CD8-positive, alpha-beta memory T cell (primary cell): ENCODE results near the gene ITGA8. TPM values are rescaled to one million over a fixed set of nuclear protein-coding genes. Genes with fewer than 3 reads are reported as not detected.
"Not testable (repeated sequence)": the region's sequence is repeated elsewhere in the genome, so short reads cannot be mapped to it uniquely, and the experiment has no call there.

Experiments
- CTCF ChIA-PET: fragments of 350-600 bp; sonication (Branson Sonifier 250); formaldehyde crosslinking; loops from one replicate; lab custom pipeline; 2021; ENCODE audit warnings: antibody characterized with exemption; lab: Charles Lee
- POLR2A ChIA-PET: fragments of 350-600 bp; sonication (Branson Sonifier 250); formaldehyde crosslinking; loops from one replicate; lab custom pipeline; 2021; ENCODE audit warnings: antibody characterized with exemption; lab: Charles Lee
- DNase-seq, 5 donors: peaks; one replicate each; pipeline versions ENCODE4 v3.0.0 to v3.0.0-alpha.2; 2020 to 2022; ENCODE audit warnings: mixed read lengths in 1 of 5
- H3K27ac ChIP-seq: one replicate; pipeline ENCODE4 v1.7.0; 2013; ENCODE audit warnings: low read depth, mild to moderate bottlenecking, low read length, moderate library complexity
- H3K27me3 ChIP-seq: 2 replicates; pipeline ENCODE4 v1.7.0; 2013; ENCODE audit warnings: low read length, mild to moderate bottlenecking; ENCODE audit not compliant: insufficient read depth, poor library complexity, severe bottlenecking
- H3K36me3 ChIP-seq: 2 replicates; pipeline ENCODE4 v1.7.0; 2013; ENCODE audit warnings: mild to moderate bottlenecking, low read length, moderate library complexity; ENCODE audit not compliant: insufficient read depth
- H3K4me1 ChIP-seq: 2 replicates; pipeline ENCODE4 v1.7.0; 2013; ENCODE audit warnings: mild to moderate bottlenecking, low read length, moderate library complexity; ENCODE audit not compliant: insufficient read depth
- H3K4me3 ChIP-seq: 2 replicates; pipeline ENCODE4 v1.7.0; 2013; ENCODE audit warnings: mild to moderate bottlenecking, low read length
- H3K9me3 ChIP-seq: 2 replicates; pipeline ENCODE4 v1.7.0; 2013; ENCODE audit warnings: mild to moderate bottlenecking, low read length
- H3K27ac Mint-ChIP-seq, 8 donors: one replicate each; pipeline ENCODE4 v1.8.0; 2020 to 2021; ENCODE audit warnings: mixed read lengths in 8 of 8, mild to moderate bottlenecking in 6 of 8, inconsistent platforms in 3 of 8, moderate library complexity in 3 of 8
- H3K27me3 Mint-ChIP-seq, 2 donors: one replicate each; pipeline ENCODE4 v1.8.0; 2020 to 2021; ENCODE audit warnings: mixed read lengths in 2 of 2, mild to moderate bottlenecking in 1 of 2, moderate library complexity in 1 of 2
- H3K36me3 Mint-ChIP-seq, 3 donors: one replicate each; pipeline ENCODE4 v1.8.0; 2020 to 2021; ENCODE audit warnings: mixed read lengths in 3 of 3, inconsistent platforms in 1 of 3, mild to moderate bottlenecking in 1 of 3
- H3K4me1 Mint-ChIP-seq, 3 donors: one replicate each; pipeline ENCODE4 v1.8.0; 2020 to 2021; ENCODE audit warnings: mixed read lengths in 3 of 3, inconsistent platforms in 1 of 3, mild to moderate bottlenecking in 1 of 3
- H3K4me3 Mint-ChIP-seq, 7 donors: one replicate each; pipeline ENCODE4 v1.8.0; 2020 to 2021; ENCODE audit warnings: mixed read lengths in 7 of 7, mild to moderate bottlenecking in 6 of 7, moderate library complexity in 4 of 7, inconsistent platforms in 2 of 7
- H3K9me3 Mint-ChIP-seq, 5 donors: one replicate each; pipeline ENCODE4 v1.8.0; 2020 to 2022; ENCODE audit warnings: mixed read lengths in 5 of 5, mild to moderate bottlenecking in 3 of 5, moderate library complexity in 2 of 5, inconsistent platforms in 1 of 5
- polyA plus RNA-seq: library from polyadenylated mRNA; unstranded; fragments of 300-500 nt; fragmentation: Illumina TruSeq; gene quantifications from one replicate; pipeline ENCODE4 v1.2.3, GENCODE V29; 2021
- total RNA-seq, 2 experiments: library from RNA; stranded (reverse); gene quantifications; one replicate each; pipeline ENCODE4 v1.2.3, GENCODE V29; 2021

The ITGA8 gene
- total and polyA plus RNA-seq, 3 experiments from 2014 or later = not detected

GRCh38 chr10:15557168-15557567, 162.6 kb downstream of the ITGA8 start:
- H3K27ac Mint-ChIP-seq, H3K4me3 ChIP-seq, H3K4me1 ChIP-seq, H3K9me3 ChIP-seq, DNase-seq, H3K27ac ChIP-seq, POLR2A ChIA-PET, H3K36me3 Mint-ChIP-seq, H3K4me3 Mint-ChIP-seq, H3K4me1 Mint-ChIP-seq, CTCF ChIA-PET, H3K9me3 Mint-ChIP-seq, H3K27me3 ChIP-seq, H3K36me3 ChIP-seq: not testable (repeated sequence)
- H3K27me3 Mint-ChIP-seq = peaks cover 2 to 16% of the 10 kb centered on the region in 2 donors

DNA sequence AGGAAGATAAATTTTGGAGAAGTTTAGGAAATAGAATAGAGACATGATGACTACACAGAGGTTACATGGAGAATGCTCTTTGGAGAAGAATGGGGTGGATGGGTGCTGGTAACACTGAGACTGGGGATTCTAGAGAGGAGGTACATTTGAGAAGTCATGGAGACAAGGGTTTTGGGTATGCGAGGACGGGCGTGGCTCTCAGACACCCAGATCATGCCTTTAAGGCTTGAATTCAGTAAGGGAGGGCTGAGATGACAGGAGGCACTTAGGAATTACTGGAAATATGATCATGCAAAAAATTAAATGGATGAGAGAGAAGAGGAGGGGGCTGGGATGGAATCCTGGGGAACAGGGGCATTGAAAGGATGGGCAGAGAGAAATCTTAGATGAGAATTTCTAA, 168.8 kb downstream of the ITGA8 start:
- CTCF ChIA-PET = no interaction called here
- DNase-seq = no peak

DNA sequence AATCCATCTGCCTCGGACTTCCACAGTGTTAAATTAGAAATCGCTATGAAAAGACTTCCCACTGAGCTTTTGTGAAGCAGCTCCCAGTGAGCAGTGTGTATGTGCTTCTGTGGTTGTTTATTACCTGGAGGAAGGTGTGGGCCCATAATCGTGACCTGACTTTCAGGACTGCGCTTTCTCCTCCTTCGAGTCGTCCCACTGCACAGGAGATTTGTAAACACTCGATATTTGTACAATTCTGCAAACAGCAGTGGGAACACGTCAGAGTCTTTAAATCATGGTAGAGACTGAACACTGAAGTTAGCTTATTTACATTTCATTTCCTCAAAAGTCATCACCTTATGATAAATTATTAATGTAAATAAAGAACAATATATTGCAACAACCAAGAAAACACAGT, 171.4 kb downstream of the ITGA8 start:
- Histone ChIP-seq H3K27ac (no peak overlapping the region), H3K4me3 (no peak overlapping the region), H3K27me3 (no peaks in the 10 kb centered on the region), H3K9me3 (no peaks in the 10 kb centered on the region), H3K36me3 (no peaks in the 10 kb centered on the region), H3K4me1 (no peaks in the 10 kb centered on the region)
- Mint-ChIP-seq H3K9me3 (peaks cover 0 to 8% (median 2%) of the 10 kb centered on the region in 5 donors), H3K4me1 (no peaks in the 10 kb centered on the region), H3K4me3 (no peak overlapping the region), H3K27ac (no peak overlapping the region), H3K27me3 (peaks cover 0 to 3% of the 10 kb centered on the region in 2 donors), H3K36me3 (no peaks in the 10 kb centered on the region)
- DNase-seq = no peak
- ChIA-PET CTCF (no interaction called here), POLR2A (no interaction called here)

More for the DNA sequence above, 168.8 kb downstream of the ITGA8 start:
- H3K27ac Mint-ChIP-seq = no peak overlapping the region
- POLR2A ChIA-PET = no interaction called here
- peaks cover 0 to 1% of the 10 kb centered on the region in 2 donors for H3K27me3 Mint-ChIP-seq
- Histone ChIP-seq H3K4me1 (no peaks in the 10 kb centered on the region), H3K4me3 (no peak overlapping the region), H3K36me3 (no peaks in the 10 kb centered on the region), H3K27ac (no peak overlapping the region), H3K9me3 (no peaks in the 10 kb centered on the region), H3K27me3 (no peaks in the 10 kb centered on the region)
- H3K9me3 Mint-ChIP-seq = peaks cover 0 to 4% (median 1%) of the 10 kb centered on the region in 5 donors
- no peaks in the 10 kb centered on the region for H3K36me3 Mint-ChIP-seq
- H3K4me3 Mint-ChIP-seq = no peak overlapping the region
- no peaks in the 10 kb centered on the region for H3K4me1 Mint-ChIP-seq

DNA sequence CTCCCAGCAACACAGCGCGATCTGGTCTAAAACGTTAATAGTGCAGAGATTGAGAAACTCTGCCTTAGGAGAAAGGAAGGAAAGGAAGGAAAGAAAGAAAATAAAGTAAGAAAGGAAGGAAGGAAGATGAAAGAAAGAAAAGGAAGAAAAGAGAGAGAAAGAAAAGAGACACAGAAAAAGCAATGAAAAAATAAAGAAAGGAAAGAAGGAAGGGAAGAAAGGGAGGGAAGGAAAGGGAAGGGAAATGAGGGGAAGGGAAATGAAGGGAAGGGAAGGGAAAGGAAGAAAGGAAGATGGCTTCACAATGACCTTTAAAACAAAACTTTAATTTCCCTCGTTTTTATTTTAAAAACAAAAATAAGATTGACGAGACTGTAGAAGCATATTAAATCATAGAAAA, 173.1 kb downstream of the ITGA8 start:
- H3K9me3 Mint-ChIP-seq = peaks cover 0 to 8% (median 2%) of the 10 kb centered on the region in 5 donors
- H3K4me1 Mint-ChIP-seq = no peaks in the 10 kb centered on the region
- H3K36me3 Mint-ChIP-seq = no peaks in the 10 kb centered on the region

DNA sequence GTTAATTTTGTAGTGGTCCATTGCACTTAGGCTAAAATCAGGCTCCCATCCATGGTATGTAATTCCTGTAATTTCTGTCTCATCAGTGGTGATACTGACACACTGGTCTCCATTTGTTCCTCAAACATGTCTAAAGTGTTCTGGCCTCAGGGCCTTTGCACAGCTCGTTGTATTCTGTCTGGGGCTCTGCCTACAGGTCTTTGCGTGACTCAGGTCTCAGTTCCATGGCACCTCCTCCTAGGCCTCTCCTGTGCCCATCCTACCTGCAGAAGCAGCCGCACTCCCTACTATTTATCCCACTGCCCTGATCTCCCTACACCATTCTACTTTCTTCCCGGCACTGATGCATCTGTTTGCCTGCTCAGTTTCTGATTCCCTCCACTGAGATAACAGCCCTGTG, 173.8 kb downstream of the ITGA8 start:
- no peaks in the 10 kb centered on the region for H3K36me3 ChIP-seq
- H3K36me3 Mint-ChIP-seq = no peaks in the 10 kb centered on the region
- DNase-seq = no peak
- no peak overlapping the region for H3K27ac ChIP-seq
- ChIA-PET CTCF (no interaction called here), POLR2A (no interaction called here)
- no peaks in the 10 kb centered on the region for H3K4me1 ChIP-seq
- no peaks in the 10 kb centered on the region for H3K27me3 ChIP-seq
- H3K9me3 ChIP-seq = no peaks in the 10 kb centered on the region
- peaks cover 0 to 7% (median 2%) of the 10 kb centered on the region in 5 donors for H3K9me3 Mint-ChIP-seq
- H3K4me3 Mint-ChIP-seq = no peak overlapping the region
- H3K27me3 Mint-ChIP-seq = peaks cover 3 to 5% of the 10 kb centered on the region in 2 donors
- no peaks in the 10 kb centered on the region for H3K4me1 Mint-ChIP-seq
- no peak overlapping the region for H3K27ac Mint-ChIP-seq
- no peak overlapping the region for H3K4me3 ChIP-seq

More for the DNA sequence above, 173.1 kb downstream of the ITGA8 start:
- Histone ChIP-seq H3K4me1 (no peaks in the 10 kb centered on the region), H3K9me3 (no peaks in the 10 kb centered on the region), H3K4me3 (no peak overlapping the region), H3K27ac (no peak overlapping the region), H3K36me3 (no peaks in the 10 kb centered on the region), H3K27me3 (no peaks in the 10 kb centered on the region)
- ChIA-PET POLR2A (no interaction called here), CTCF (no interaction called here)
- Mint-ChIP-seq H3K27me3 (peaks cover 3 to 5% of the 10 kb centered on the region in 2 donors), H3K4me3 (no peak overlapping the region), H3K27ac (no peak overlapping the region)
- DNase-seq = no peak

DNA sequence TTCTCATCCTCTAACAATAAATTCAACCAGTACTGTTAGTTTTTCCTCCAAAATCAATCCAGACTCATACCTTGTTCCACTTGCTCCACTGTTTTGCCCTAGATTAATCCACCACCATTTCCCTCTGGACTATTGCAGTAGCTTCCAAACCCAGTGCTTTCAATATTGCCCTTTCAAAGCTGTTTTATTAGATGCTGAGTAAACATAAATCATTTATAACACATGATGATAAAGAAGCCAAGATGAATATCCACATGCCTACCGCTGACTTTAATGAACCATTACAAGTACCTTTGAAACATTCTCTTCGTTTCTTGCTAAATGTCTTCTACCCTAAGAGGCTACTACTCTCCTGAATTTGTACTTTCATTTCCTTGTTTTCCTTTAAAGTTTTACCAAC, 174.5 kb downstream of the ITGA8 start:
- H3K27me3 Mint-ChIP-seq = peaks cover 3 to 5% of the 10 kb centered on the region in 2 donors
- no peak overlapping the region for H3K4me3 ChIP-seq
- no peaks in the 10 kb centered on the region for H3K9me3 ChIP-seq
- H3K4me1 ChIP-seq = no peaks in the 10 kb centered on the region
- no peak for DNase-seq
- H3K4me3 Mint-ChIP-seq = no peak overlapping the region
- H3K9me3 Mint-ChIP-seq = peaks cover 0 to 5% (median 2%) of the 10 kb centered on the region in 5 donors
- no peak overlapping the region for H3K27ac Mint-ChIP-seq
- H3K4me1 Mint-ChIP-seq = no peaks in the 10 kb centered on the region
- POLR2A ChIA-PET = no interaction called here
- H3K27ac ChIP-seq = no peak overlapping the region
- no peaks in the 10 kb centered on the region for H3K36me3 ChIP-seq
- CTCF ChIA-PET = no interaction called here
- H3K36me3 Mint-ChIP-seq = no peaks in the 10 kb centered on the region
- H3K27me3 ChIP-seq = no peaks in the 10 kb centered on the region

GRCh38 chr10:15543994-15544393, 175.7 kb downstream of the ITGA8 start:
- CTCF ChIA-PET = no interaction called here
- POLR2A ChIA-PET = no interaction called here
- no peaks in the 10 kb centered on the region for H3K4me1 Mint-ChIP-seq

GRCh38 chr10:15542817-15543216, 176.9 kb downstream of the ITGA8 start:
- H3K4me1 ChIP-seq = no peaks in the 10 kb centered on the region
- no peaks in the 10 kb centered on the region for H3K27me3 ChIP-seq
- CTCF ChIA-PET = no interaction called here
- Mint-ChIP-seq H3K27me3 (peaks cover 3 to 5% of the 10 kb centered on the region in 2 donors), H3K4me3 (no peak overlapping the region), H3K27ac (no peak overlapping the region), H3K9me3 (peaks cover 0 to 5% (median 2%) of the 10 kb centered on the region in 5 donors), H3K36me3 (no peaks in the 10 kb centered on the region), H3K4me1 (no peaks in the 10 kb centered on the region)
- POLR2A ChIA-PET = no interaction called here
- H3K9me3 ChIP-seq = no peaks in the 10 kb centered on the region
- H3K36me3 ChIP-seq = no peaks in the 10 kb centered on the region
- DNase-seq = no peak
- no peak overlapping the region for H3K4me3 ChIP-seq
- H3K27ac ChIP-seq = no peak overlapping the region

More at GRCh38 chr10:15543994-15544393, 175.7 kb downstream of the ITGA8 start:
- no peak overlapping the region for H3K27ac Mint-ChIP-seq
- H3K36me3 Mint-ChIP-seq = no peaks in the 10 kb centered on the region
- Histone ChIP-seq H3K27ac (no peak overlapping the region), H3K27me3 (no peaks in the 10 kb centered on the region), H3K9me3 (no peaks in the 10 kb centered on the region), H3K36me3 (no peaks in the 10 kb centered on the region), H3K4me1 (no peaks in the 10 kb centered on the region), H3K4me3 (no peak overlapping the region)
- H3K4me3 Mint-ChIP-seq = no peak overlapping the region
- H3K27me3 Mint-ChIP-seq = peaks cover 3 to 5% of the 10 kb centered on the region in 2 donors
- no peak for DNase-seq
- H3K9me3 Mint-ChIP-seq = peaks cover 0 to 5% (median 2%) of the 10 kb centered on the region in 5 donors
